GM15510 (cell line): ENCODE data around the gene ETV7.

Experiments
- POLR2A ChIP-seq: IDR thresholded peaks from 3 replicates; pipeline ENCODE4 v1.6.1; 2011; ENCODE audit warnings: borderline replicate concordance; ENCODE audit not compliant: insufficient read length; ENCODE audit errors: extremely low read depth

ETV7 gene

DNA sequence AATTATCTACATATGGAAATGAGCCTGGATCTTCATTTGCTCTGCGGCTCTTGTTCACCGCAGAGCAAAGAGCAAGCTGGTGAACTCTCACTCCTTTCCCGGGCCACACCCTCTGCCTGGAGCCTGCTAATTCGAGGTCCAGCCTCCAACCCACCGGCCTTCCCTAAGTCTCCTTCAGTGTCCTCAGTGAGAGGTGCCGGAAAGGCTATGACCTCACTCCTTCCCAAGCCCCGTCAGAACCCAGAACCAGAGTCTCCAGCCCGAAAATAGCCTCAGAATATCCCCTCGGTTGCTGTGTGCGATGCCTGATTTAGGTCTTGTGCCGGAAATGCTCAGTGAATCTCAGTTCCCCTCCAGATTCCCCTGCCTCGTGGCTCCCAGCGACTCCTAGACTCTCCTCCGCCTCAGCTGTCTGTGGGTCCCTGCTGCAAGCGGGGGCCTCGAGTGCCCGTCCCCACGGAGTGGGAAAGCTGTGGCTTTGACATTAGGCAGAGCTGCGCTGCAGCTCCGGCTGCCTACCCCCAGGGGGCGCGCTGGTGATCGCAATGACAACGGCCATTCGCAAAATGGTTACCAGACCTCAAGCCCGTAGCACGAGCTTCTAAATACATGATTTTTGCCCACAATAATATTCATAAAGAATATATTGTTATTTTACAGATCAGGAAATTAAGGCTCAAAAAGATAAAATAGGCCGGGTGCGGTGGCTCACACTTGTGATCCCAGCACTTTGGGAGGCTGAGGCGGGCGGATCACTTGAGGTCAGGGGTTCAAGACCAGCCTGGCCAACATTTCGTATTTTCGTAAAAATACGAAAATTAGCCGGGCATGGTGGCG lies 46.6 kb downstream of the ETV7 start:
- no peak for TF ChIP-seq POLR2A

DNA sequence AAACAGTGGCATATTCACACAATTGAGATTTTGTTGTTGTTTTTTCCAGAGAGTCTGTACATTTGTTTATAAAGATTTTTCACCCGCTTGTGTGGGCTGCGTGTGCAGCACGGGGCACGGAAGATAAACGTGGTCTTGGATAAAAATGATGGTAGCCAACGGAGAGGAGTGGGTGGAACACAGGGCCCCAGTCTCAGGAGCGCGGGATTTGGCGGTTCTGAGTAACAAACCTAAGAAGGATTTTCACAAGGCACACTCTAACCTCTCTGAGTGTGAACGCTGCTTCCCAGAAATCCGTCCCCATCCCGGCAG lies 47.2 kb downstream of the ETV7 start:
- no peak for TF ChIP-seq POLR2A

DNA sequence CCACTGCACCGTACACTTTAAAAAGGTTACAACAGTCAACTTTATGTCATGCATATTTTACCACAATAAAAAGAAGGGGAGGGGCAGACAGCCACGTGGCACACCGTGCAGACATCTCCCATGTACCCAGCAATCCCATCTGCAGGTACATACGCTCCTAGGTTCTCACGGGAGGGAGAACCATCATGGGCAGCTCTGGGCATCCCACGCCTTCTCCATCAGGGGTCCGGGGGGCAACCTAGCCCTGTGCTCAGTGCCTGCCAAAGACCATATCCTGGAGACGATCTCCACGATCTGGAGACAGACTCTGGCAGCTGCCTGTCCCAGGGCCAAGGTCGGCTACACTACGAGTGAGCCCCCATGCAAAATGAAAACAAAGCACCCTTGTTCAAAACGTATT lies 48.3 kb downstream of the ETV7 start:
- TF ChIP-seq POLR2A = no peak

DNA sequence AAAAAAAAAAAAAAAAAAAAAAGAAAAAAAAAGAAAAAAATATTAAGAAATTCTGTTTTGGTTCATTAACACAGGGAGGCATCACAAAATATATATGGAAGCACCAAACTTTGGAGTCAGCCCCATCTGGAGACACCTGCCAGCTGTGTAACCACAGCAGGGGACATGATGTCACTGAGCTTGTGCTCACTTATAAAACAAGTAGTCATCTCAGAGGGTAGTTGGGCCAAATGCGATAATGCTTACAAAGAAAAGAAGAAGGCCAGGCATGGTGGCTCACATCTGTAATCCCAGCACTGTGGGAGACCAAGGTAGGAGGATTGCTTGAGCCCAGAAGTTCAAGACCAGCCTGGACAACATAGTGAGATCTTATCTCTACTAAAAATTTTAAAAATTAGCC lies 49.7 kb downstream of the ETV7 start:
- TF ChIP-seq POLR2A = no peak

GRCh38 chr6:36336779-36337241 lies 50.7 kb downstream of the ETV7 start, which contains the start of gene BNIP5:
Gene BNIP5, minus strand, starts transcription at chr6:36336888. Its CDS starts 6,198 bp downstream, at chr6:36330690.
- TF ChIP-seq POLR2A = no peak

GRCh38 chr6:36336208-36336710 lies 51.2 kb downstream of the ETV7 start:
- TF ChIP-seq POLR2A = no peak

GRCh38 chr6:36335465-36336207 lies 51.8 kb downstream of the ETV7 start:
- TF ChIP-seq POLR2A = no peak

- no peak for TF ChIP-seq POLR2A
These were observed 52.5 kb downstream of the ETV7 start for GRCh38 chr6:36334832-36335459.

- TF ChIP-seq POLR2A = no peak
These were observed 53.3 kb downstream of the ETV7 start for GRCh38 chr6:36333931-36334725.

DNA sequence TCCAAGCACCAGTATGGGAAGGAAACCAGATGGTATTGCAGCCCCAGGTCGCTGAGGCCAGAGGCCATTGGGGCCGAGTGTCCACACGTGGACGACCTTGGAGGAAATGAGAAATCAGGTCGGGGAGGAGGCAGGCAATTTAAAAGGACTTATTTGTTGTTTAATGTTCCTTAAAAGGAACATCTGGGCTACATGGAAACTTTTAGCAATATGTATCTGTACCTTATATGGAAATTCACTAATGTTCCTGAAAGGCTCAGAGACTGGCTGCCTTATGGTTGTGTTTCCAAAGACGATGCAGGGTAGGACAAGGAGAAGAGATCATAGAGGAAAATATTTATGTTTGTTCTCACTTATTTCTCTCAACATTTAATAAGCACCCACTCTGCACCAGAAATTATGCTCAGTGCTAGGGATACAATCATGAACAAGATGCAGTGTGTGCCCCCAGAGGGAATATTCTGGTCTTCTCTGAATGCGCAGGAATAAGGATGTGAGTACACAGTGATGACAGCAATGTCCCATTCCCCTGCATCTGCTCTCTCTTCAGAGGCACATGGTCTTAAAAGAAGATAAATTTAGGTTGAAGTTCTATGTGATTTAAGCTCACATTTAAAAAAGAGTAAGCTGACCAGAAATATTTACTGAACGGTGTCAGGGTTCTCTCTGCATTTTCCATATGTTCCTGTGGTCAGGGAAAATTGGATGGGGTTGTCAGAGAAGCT lies 54.1 kb downstream of the ETV7 start:
- no peak for TF ChIP-seq POLR2A

GRCh38 chr6:36331381-36331780 lies 56.1 kb downstream of the ETV7 start:
- no peak for TF ChIP-seq POLR2A

- no peak for TF ChIP-seq POLR2A
These were observed 57.1 kb downstream of the ETV7 start for GRCh38 chr6:36330366-36330765.

GRCh38 chr6:36329798-36330291 lies 57.6 kb downstream of the ETV7 start:
- no peak for TF ChIP-seq POLR2A

GRCh38 chr6:36328600-36328999 lies 58.9 kb downstream of the ETV7 start:
- TF ChIP-seq POLR2A = no peak

DNA sequence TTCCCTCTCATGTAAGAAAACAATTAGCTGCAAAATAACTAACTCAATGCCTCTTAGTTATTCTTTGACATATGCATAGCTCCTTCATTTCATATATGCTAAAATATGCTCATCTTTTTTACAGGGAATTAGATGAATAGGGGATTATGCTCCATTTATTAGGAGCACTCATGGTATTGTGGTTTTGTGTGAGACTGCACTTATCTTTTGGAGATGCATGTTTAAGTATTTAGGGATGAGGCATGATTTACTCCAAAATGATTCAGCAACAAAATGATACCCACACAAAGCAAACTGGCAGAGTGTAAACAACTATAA lies 59.6 kb downstream of the ETV7 start:
- no peak for TF ChIP-seq POLR2A
